ENCODE results near the gene SIRT5.

Gene SIRT5

GRCh38 chr6:13605634-13606033 is 31.2 kb downstream of the SIRT5 start:
- Histone ChIP-seq H2BK12ac (ENCODE audit: low read length) (no peak overlapping the region), H2AK5ac (ENCODE audit: low read depth, low read length) (no peak overlapping the region), H3K4me1 (ENCODE audit: control insufficient read depth in 2 of 2, insufficient read depth in 1 of 2, low read depth in 1 of 2, low read length in 2 of 2) (no peaks in the 10 kb centered on the region), H3K9me3 (replicated peaks in 1 of 2; ENCODE audit: control insufficient read depth in 2 of 2, insufficient read depth in 1 of 2, low read depth in 1 of 2, low read length in 2 of 2) (peaks cover 0 to 2% of the 10 kb centered on the region in 2 donors), H2AFZ (ENCODE audit: low read length) (no peak overlapping the region), H3K9ac (ENCODE audit: low read depth, low read length, poor library complexity) (no peak overlapping the region), H2BK120ac (ENCODE audit: low read depth, low read length) (no peak overlapping the region), H3K27me3 (ENCODE audit: control insufficient read depth in 3 of 3, insufficient read depth in 3 of 3, low read depth in 1 of 3, low read length in 3 of 3) (no peaks in the 10 kb centered on the region), H3K14ac (ENCODE audit: low read length) (no peak overlapping the region), H3K18ac (ENCODE audit: low read length) (no peak overlapping the region), H4K8ac (ENCODE audit: low read depth, low read length) (no peak overlapping the region), H2BK15ac (ENCODE audit: low read length) (no peak overlapping the region), H3K27ac (replicated peaks; ENCODE audit: low read length) (no peak overlapping the region), H3K4me3 (ENCODE audit: low read length in 2 of 2) (no peak overlapping the region), H3K4me2 (ENCODE audit: insufficient read depth, low read length, poor library complexity, severe bottlenecking) (no peak overlapping the region), H3K23ac (ENCODE audit: low read depth, low read length, poor library complexity) (no peak overlapping the region), H3K4ac (ENCODE audit: low read length) (no peak overlapping the region), H4K91ac (ENCODE audit: low read depth, low read length, poor library complexity) (no peak overlapping the region), H3K36me3 (replicated peaks in 1 of 2; ENCODE audit: control insufficient read depth in 2 of 2, insufficient read depth in 2 of 2, low read length in 2 of 2) (peaks cover 4 to 37% of the 10 kb centered on the region in 2 donors), H3K79me1 (ENCODE audit: low read depth, low read length) (no peaks in the 10 kb centered on the region), H2BK5ac (ENCODE audit: low read length) (no peak overlapping the region)
- no peak for DNase-seq (ENCODE audit: low spot score)
- no CpG with 5 or more reads among the region's 4 CpGs for WGBS, 2 donors (ENCODE audit: extremely low coverage in 2 of 2, insufficient read length in 2 of 2, insufficient replicate concordance in 1 of 2)

- Histone ChIP-seq H3K79me1 (ENCODE audit: low read depth, low read length) (peaks cover 3% of the 10 kb centered on the region), H2BK12ac (ENCODE audit: low read length) (no peak overlapping the region), H3K9me3 (replicated peaks in 1 of 2; ENCODE audit: control insufficient read depth in 2 of 2, insufficient read depth in 1 of 2, low read depth in 1 of 2, low read length in 2 of 2) (no peaks in the 10 kb centered on the region), H3K4me3 (ENCODE audit: low read length in 2 of 2) (no peak overlapping the region), H3K14ac (ENCODE audit: low read length) (no peak overlapping the region), H2BK5ac (ENCODE audit: low read length) (no peak overlapping the region), H3K18ac (ENCODE audit: low read length) (no peak overlapping the region), H3K4ac (ENCODE audit: low read length) (no peak overlapping the region), H3K23ac (ENCODE audit: low read depth, low read length, poor library complexity) (no peak overlapping the region), H3K4me2 (ENCODE audit: insufficient read depth, low read length, poor library complexity, severe bottlenecking) (no peak overlapping the region), H4K91ac (ENCODE audit: low read depth, low read length, poor library complexity) (no peak overlapping the region), H3K36me3 (replicated peaks in 1 of 2; ENCODE audit: control insufficient read depth in 2 of 2, insufficient read depth in 2 of 2, low read length in 2 of 2) (peaks cover 6 to 19% of the 10 kb centered on the region in 2 donors), H2BK120ac (ENCODE audit: low read depth, low read length) (no peak overlapping the region), H2AK5ac (ENCODE audit: low read depth, low read length) (no peak overlapping the region), H2BK15ac (ENCODE audit: low read length) (no peak overlapping the region), H3K9ac (ENCODE audit: low read depth, low read length, poor library complexity) (no peak overlapping the region), H2AFZ (ENCODE audit: low read length) (no peak overlapping the region), H3K27ac (replicated peaks; ENCODE audit: low read length) (no peak overlapping the region), H3K4me1 (ENCODE audit: control insufficient read depth in 2 of 2, insufficient read depth in 1 of 2, low read depth in 1 of 2, low read length in 2 of 2) (peaks cover 6 to 7% of the 10 kb centered on the region in 2 donors), H3K27me3 (ENCODE audit: control insufficient read depth in 3 of 3, insufficient read depth in 3 of 3, low read depth in 1 of 3, low read length in 3 of 3) (no peaks in the 10 kb centered on the region), H4K8ac (ENCODE audit: low read depth, low read length) (no peak overlapping the region)
- DNase-seq (ENCODE audit: low spot score) = no peak
- 100% methylated on average over 1 of the region's 4 CpGs for WGBS, 2 donors (ENCODE audit: extremely low coverage in 2 of 2, insufficient read length in 2 of 2, insufficient replicate concordance in 1 of 2)
These were observed 37.3 kb downstream of the SIRT5 start for GRCh38 chr6:13611715-13612114.

- Histone ChIP-seq H2BK15ac (ENCODE audit: low read length) (no peak overlapping the region), H3K4me1 (ENCODE audit: control insufficient read depth in 2 of 2, insufficient read depth in 1 of 2, low read depth in 1 of 2, low read length in 2 of 2) (peaks cover 8 to 12% of the 10 kb centered on the region in 2 donors), H3K23ac (ENCODE audit: low read depth, low read length, poor library complexity) (no peak overlapping the region), H2BK120ac (ENCODE audit: low read depth, low read length) (no peak overlapping the region), H3K9ac (ENCODE audit: low read depth, low read length, poor library complexity) (no peak overlapping the region), H3K14ac (ENCODE audit: low read length) (no peak overlapping the region), H2AK5ac (ENCODE audit: low read depth, low read length) (no peak overlapping the region), H3K27me3 (ENCODE audit: control insufficient read depth in 3 of 3, insufficient read depth in 3 of 3, low read depth in 1 of 3, low read length in 3 of 3) (no peaks in the 10 kb centered on the region), H3K18ac (ENCODE audit: low read length) (no peak overlapping the region), H3K9me3 (replicated peaks in 1 of 2; ENCODE audit: control insufficient read depth in 2 of 2, insufficient read depth in 1 of 2, low read depth in 1 of 2, low read length in 2 of 2) (no peaks in the 10 kb centered on the region), H3K27ac (replicated peaks; ENCODE audit: low read length) (no peak overlapping the region), H3K4me2 (ENCODE audit: insufficient read depth, low read length, poor library complexity, severe bottlenecking) (no peak overlapping the region), H2BK5ac (ENCODE audit: low read length) (no peak overlapping the region), H4K8ac (ENCODE audit: low read depth, low read length) (no peak overlapping the region), H2AFZ (ENCODE audit: low read length) (no peak overlapping the region), H4K91ac (ENCODE audit: low read depth, low read length, poor library complexity) (no peak overlapping the region), H3K36me3 (replicated peaks in 1 of 2; ENCODE audit: control insufficient read depth in 2 of 2, insufficient read depth in 2 of 2, low read length in 2 of 2) (peaks cover 11 to 32% of the 10 kb centered on the region in 2 donors), H2BK12ac (ENCODE audit: low read length) (no peak overlapping the region), H3K4me3 (ENCODE audit: low read length in 2 of 2) (no peak overlapping the region), H3K79me1 (ENCODE audit: low read depth, low read length) (peaks cover 3% of the 10 kb centered on the region), H3K4ac (ENCODE audit: low read length) (no peak overlapping the region)
- DNase-seq (ENCODE audit: low spot score) = no peak
- no CpG with 5 or more reads among the region's 3 CpGs for WGBS, 2 donors (ENCODE audit: extremely low coverage in 2 of 2, insufficient read length in 2 of 2, insufficient replicate concordance in 1 of 2)
These were observed 38.7 kb downstream of the SIRT5 start for GRCh38 chr6:13613029-13613594.

DNA sequence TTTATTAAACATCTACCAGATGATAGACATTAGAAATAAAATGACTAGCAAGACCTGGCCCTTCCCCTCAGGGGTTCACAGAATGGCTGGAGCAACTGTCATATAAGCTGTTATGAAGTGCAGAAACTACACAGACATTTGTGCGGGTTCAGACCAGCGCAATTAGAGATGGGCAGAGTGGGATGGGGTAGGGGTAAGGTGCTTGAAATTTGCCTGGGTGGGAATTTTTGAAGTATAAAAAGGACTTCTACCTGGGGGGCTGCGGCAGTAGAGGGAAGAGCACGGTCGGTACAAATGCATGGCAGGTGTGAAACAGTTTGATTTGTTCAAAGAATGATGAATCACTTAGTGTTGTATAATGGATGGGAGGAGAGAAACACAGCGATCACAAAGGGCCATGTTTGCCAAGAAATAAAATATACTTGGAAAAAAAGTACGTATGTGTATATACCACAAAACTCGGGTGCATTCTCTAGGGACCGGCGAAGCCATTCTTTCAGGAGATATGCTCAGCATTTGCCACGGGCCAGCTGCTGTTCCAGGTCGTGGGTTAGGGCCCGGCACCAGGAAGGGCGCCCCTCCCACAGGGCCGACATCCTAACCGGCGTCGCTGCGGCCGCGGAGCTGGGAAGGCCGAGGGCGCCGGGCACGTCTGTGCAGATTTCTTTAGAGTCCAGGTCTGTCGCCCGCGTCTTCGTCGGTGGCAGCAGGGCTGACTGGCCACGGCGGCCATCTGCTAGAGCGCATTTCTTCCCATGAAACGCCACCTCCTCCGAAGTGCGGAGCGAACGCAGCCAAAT is 39.9 kb downstream of the SIRT5 start:
- H2BK15ac ChIP-seq (ENCODE audit: low read length) = peak overlapping the region; percentile 62
- WGBS, 2 donors (ENCODE audit: extremely low coverage in 2 of 2, insufficient read length in 2 of 2, insufficient replicate concordance in 1 of 2) = no CpG with 5 or more reads among the region's 38 CpGs
- H3K4ac ChIP-seq (ENCODE audit: low read length) = peak overlapping the region; percentile 41
- no peaks in the 10 kb centered on the region for H3K9me3 ChIP-seq (replicated peaks in 1 of 2; ENCODE audit: control insufficient read depth in 2 of 2, insufficient read depth in 1 of 2, low read depth in 1 of 2, low read length in 2 of 2)
- H2AFZ ChIP-seq (ENCODE audit: low read length) = peak overlapping the region; percentile 97
- H3K18ac ChIP-seq (ENCODE audit: low read length) = peak overlapping the region; percentile 95
- H3K4me3 ChIP-seq (ENCODE audit: low read length in 2 of 2) = peak overlapping the region; percentile 94 to 96
- no peak overlapping the region for H4K8ac ChIP-seq (ENCODE audit: low read depth, low read length)
- peaks cover 18 to 42% of the 10 kb centered on the region in 2 donors for H3K36me3 ChIP-seq (replicated peaks in 1 of 2; ENCODE audit: control insufficient read depth in 2 of 2, insufficient read depth in 2 of 2, low read length in 2 of 2)
- peak overlapping the region; percentile 32 for H4K91ac ChIP-seq (ENCODE audit: low read depth, low read length, poor library complexity)
- H3K79me1 ChIP-seq (ENCODE audit: low read depth, low read length) = peaks cover 3% of the 10 kb centered on the region
- H2BK12ac ChIP-seq (ENCODE audit: low read length) = no peak overlapping the region
- peak overlapping the region; percentile 82 for H2BK120ac ChIP-seq (ENCODE audit: low read depth, low read length)
- H3K9ac ChIP-seq (ENCODE audit: low read depth, low read length, poor library complexity) = peak overlapping the region; percentile 97
- H3K27me3 ChIP-seq (ENCODE audit: control insufficient read depth in 3 of 3, insufficient read depth in 3 of 3, low read depth in 1 of 3, low read length in 3 of 3) = no peaks in the 10 kb centered on the region
- peak overlapping the region; percentile 92 for H3K23ac ChIP-seq (ENCODE audit: low read depth, low read length, poor library complexity)
- H3K27ac ChIP-seq (replicated peaks; ENCODE audit: low read length) = peak overlapping the region; percentile 54
- no peak overlapping the region for H3K14ac ChIP-seq (ENCODE audit: low read length)
- peak overlapping the region; percentile 90 for H2BK5ac ChIP-seq (ENCODE audit: low read length)
- H2AK5ac ChIP-seq (ENCODE audit: low read depth, low read length) = peak overlapping the region; percentile 72
- no peak for DNase-seq (ENCODE audit: low spot score)
- peaks cover 8 to 12% of the 10 kb centered on the region in 2 donors for H3K4me1 ChIP-seq (ENCODE audit: control insufficient read depth in 2 of 2, insufficient read depth in 1 of 2, low read depth in 1 of 2, low read length in 2 of 2)
- peak overlapping the region; percentile 94 for H3K4me2 ChIP-seq (ENCODE audit: insufficient read depth, low read length, poor library complexity, severe bottlenecking)
